NCI-H146 treated with DMSO at 0.1 percent for 48 hours (cell line): ENCODE measurements around the gene UBASH3B.

ENCODE experiments used
- DNase-seq: peaks from one replicate; lab custom pipeline; 2025; ENCODE audit not compliant: unreplicated experiment; lab: John Stamatoyannopoulos, UW

UBASH3B gene

GRCh38 chr11:122646549-122647340, 8.8 kb upstream of the UBASH3B start:
- no peak for DNase-seq

GRCh38 chr11:122647736-122648275, 7.7 kb upstream of the UBASH3B start:
- DNase-seq = no peak

- DNase-seq = no peak
Observed at GRCh38 chr11:122649116-122649515, 6.4 kb upstream of the UBASH3B start.

- DNase-seq = no peak
Observed at GRCh38 chr11:122650619-122651018, 4.9 kb upstream of the UBASH3B start.

GRCh38 chr11:122652495-122652894, 3.0 kb upstream of the UBASH3B start:
- DNase-seq = no peak

GRCh38 chr11:122653916-122654585, 1.5 kb upstream of the UBASH3B start:
- no peak for DNase-seq

GRCh38 chr11:122656073-122656630, 630 bp downstream of the UBASH3B start:
- no peak for DNase-seq

- no peak for DNase-seq
Observed at GRCh38 chr11:122656631-122657101, 1.1 kb downstream of the UBASH3B start.

GRCh38 chr11:122659676-122660554, 4.4 kb downstream of the UBASH3B start:
- no peak for DNase-seq

- no peak for DNase-seq
Observed at GRCh38 chr11:122661182-122661945, 5.8 kb downstream of the UBASH3B start.

GRCh38 chr11:122663056-122663740, 7.7 kb downstream of the UBASH3B start:
- DNase-seq = no peak

- DNase-seq = no peak
Observed at GRCh38 chr11:122663764-122664163, 8.2 kb downstream of the UBASH3B start.

GRCh38 chr11:122664188-122664587, 8.7 kb downstream of the UBASH3B start:
- no peak for DNase-seq

GRCh38 chr11:122665861-122666260, 10.3 kb downstream of the UBASH3B start:
- DNase-seq = no peak

GRCh38 chr11:122666743-122667142, 11.2 kb downstream of the UBASH3B start:
- DNase-seq = no peak

- DNase-seq = no peak
Observed at GRCh38 chr11:122668562-122669090, 13.1 kb downstream of the UBASH3B start.

- DNase-seq = no peak
Observed at GRCh38 chr11:122670131-122670530, 14.6 kb downstream of the UBASH3B start.

- DNase-seq = no peak
Observed at GRCh38 chr11:122671400-122671891, 15.9 kb downstream of the UBASH3B start.

- no peak for DNase-seq
Observed at GRCh38 chr11:122672892-122673291, 17.4 kb downstream of the UBASH3B start.
